Left renal cortex interstitium (tissue), 4 donors: ENCODE measurements around the gene SNX11. TPM values are rescaled to one million over a fixed set of nuclear protein-coding genes. Genes with fewer than 3 reads are reported as not detected.

Experiments used
- DNase-seq, 4 donors: peaks; one replicate each; pipeline ENCODE4 v3.0.0-alpha.2; 2013; ENCODE audit warnings: low read depth in 4 of 4, low spot score in 2 of 4, missing footprints in 1 of 4
- polyA plus RNA-seq, 4 donors: library from polyadenylated mRNA; unstranded; fragments of 120-200 nt; gene quantifications; one replicate each; pipeline ENCODE4 v1.2.1, GENCODE V29; 2013; ENCODE audit not compliant: insufficient read length in 4 of 4

The SNX11 gene
- polyA plus RNA-seq, 4 donors: 16.4 to 21.2 (median 18.0) TPM

- DNase-seq: no peak
Measured at GRCh38 chr17:48155889-48156611, 48.5 kb downstream of the SNX11 start.

GRCh38 chr17:48159232-48159631, 51.7 kb downstream of the SNX11 start:
- no peak for DNase-seq

- no peak for DNase-seq
Measured at GRCh38 chr17:48160177-48161081, 52.9 kb downstream of the SNX11 start.

GRCh38 chr17:48161127-48161905, 53.8 kb downstream of the SNX11 start:
- no peak for DNase-seq

- DNase-seq: no peak
Measured at GRCh38 chr17:48162306-48162934, 54.9 kb downstream of the SNX11 start.

GRCh38 chr17:48162946-48163506, 55.5 kb downstream of the SNX11 start:
- no peak for DNase-seq

GRCh38 chr17:48163809-48164208, 56.2 kb downstream of the SNX11 start:
- DNase-seq: no peak

GRCh38 chr17:48169926-48170325, 62.4 kb downstream of the SNX11 start:
- DNase-seq: no peak

Other genes with a start within 250 kb of the SNX11 start
- 10 to 100 TPM; 21.6 to 26.2 (median 24.3) TPM for gene SP2, start 211.5 kb upstream of the SNX11 start, polyA plus RNA-seq
- gene PNPO, start 166.2 kb upstream of the SNX11 start, polyA plus RNA-seq: 10 to 100 TPM; 21.0 to 22.6 (median 21.6) TPM
- gene PRR15L, start 149.9 kb upstream of the SNX11 start, polyA plus RNA-seq: 10 to 100 TPM; 15.8 to 26.7 (median 23.0) TPM
- gene CDK5RAP3, start 136.7 kb upstream of the SNX11 start, polyA plus RNA-seq: 100 to 1,000 TPM; 120 to 197 (median 146) TPM
- gene COPZ2, start 70.0 kb upstream of the SNX11 start, polyA plus RNA-seq: 10 to 100 TPM; 13.7 to 24.0 (median 20.6) TPM
- 100 to 1,000 TPM; 205 to 268 (median 232) TPM for gene NFE2L1, start 59.4 kb upstream of the SNX11 start, polyA plus RNA-seq
- gene CBX1, start 6.3 kb upstream of the SNX11 start, polyA plus RNA-seq: 100 to 1,000 TPM; 158 to 195 (median 184) TPM